Skin of body (tissue), 2 donors: ENCODE measurements around the gene TTL. TPM values are rescaled to one million over a fixed set of nuclear protein-coding genes. Genes with fewer than 3 reads are reported as not detected.
"Not testable (repeated sequence)": the region's sequence is repeated elsewhere in the genome, so short reads cannot be mapped to it uniquely, and the experiment has no call there.

Experiments
- DNase-seq: peaks from one replicate; lab custom pipeline; 2025; lab: John Stamatoyannopoulos, UW
- total RNA-seq: library from RNA; depleted of rRNA; stranded (reverse); fragments of >200 nt; gene quantifications from one replicate; pipeline ENCODE4 v1.2.3, GENCODE V29; 2014

The TTL gene
- total RNA-seq, 1 donor from 2014 or later = 16.0 TPM

DNA sequence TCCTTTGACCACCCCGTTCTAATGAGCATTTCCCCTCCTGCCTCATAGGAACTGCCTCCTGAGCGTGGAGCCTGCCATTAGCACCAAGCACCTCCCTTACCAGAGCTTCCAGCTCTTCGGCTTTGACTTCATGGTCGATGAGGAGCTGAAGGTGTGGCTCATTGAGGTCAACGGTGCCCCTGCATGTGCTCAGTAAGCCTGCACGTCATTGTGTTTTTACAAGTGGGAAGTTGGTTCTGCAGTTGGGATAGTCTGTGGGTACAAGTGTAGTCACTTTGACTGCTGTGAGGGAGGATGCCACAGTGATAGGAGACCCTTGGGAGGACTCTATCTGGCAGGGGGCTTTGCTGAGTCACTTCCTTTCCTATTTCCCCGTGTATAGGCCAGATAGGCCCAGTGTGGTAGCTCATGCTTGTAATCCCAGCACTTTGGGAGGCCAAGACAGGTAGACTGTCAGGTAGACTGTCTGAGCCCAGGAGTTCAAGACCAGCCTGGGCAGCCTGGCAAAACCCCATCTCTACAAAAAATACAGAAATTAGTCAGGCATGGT, 38.4 kb downstream of the TTL start:
- DNase-seq = no peak

DNA sequence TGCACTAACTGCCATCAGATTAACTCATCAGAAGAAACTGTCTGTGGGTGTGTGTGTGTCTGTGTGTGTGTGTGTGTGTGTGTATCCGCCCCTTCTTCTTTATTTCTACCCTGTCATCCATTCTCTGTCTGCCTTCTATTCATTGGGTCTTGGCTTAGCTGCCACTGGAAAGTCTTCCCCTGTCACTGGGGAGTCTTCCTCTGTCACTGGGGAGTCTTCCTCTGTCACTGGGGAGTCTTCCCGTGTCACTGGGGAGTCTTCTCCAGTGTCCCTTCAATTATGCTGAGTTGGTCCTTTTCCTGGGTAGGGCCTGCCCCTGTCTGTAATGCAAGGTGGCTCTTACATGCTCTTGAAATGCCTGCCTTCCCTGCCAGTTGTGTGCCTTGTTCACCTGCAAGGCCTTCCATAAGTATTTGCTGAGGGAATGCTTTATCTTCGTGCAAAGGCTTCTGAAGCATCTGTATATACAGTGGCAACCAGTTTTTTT, 41.4 kb downstream of the TTL start:
- no peak for DNase-seq

DNA sequence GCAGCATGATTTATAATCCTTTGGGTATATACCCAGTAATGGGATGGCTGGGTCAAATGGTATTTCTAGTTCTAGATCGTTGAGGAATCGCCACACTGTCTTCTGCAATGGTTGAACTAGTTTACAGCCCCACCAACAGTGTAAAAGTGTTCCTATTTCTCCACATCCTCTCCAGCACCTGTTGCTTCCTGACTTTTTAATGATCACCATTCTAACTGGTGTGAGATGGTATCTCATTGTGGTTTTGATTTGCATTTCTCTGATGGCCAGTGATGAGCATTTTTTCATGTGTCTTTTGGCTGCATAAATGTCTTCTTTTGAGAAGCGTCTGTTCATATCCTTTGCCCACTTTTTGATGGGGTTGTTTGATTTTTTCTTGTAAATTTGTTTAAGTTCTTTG, 42.3 kb downstream of the TTL start:
- DNase-seq = not testable (repeated sequence)

DNA sequence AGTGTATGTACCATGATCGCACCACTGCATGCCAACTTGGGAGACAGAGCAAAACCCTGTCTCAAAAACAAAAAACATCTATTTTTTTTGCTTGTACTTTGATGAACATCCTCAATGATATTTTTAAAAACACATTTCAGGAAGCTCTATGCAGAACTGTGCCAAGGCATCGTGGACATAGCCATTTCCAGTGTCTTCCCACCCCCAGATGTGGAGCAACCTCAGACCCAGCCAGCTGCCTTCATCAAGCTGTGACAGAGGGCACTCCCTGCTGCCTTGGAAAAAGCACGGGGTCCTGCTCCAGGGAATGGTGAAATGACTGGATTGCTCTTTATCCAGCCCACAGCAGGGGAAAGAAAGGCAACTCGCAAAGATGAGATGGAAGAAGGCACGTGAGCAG, 46.6 kb downstream of the TTL start:
- DNase-seq = no peak

DNA sequence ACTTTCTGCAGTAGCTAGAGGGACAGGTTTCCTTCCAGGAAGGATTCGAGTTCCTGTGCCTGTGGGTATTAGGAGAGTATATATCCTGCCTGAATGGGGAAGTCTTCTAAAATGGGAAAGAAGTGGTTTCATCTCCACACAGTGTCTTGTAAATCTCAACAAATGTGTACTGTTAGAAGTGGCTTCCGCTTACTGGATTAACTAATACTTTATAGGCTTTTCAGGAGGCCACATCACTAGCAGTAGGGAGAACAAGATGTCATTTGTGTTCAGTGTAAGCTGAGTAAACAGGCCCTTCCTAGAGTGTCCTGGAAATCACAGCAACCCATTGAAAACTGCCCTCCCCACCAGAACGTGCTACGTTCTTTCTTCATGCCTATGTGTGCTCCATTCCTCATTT, 47.8 kb downstream of the TTL start:
- no peak for DNase-seq

DNA sequence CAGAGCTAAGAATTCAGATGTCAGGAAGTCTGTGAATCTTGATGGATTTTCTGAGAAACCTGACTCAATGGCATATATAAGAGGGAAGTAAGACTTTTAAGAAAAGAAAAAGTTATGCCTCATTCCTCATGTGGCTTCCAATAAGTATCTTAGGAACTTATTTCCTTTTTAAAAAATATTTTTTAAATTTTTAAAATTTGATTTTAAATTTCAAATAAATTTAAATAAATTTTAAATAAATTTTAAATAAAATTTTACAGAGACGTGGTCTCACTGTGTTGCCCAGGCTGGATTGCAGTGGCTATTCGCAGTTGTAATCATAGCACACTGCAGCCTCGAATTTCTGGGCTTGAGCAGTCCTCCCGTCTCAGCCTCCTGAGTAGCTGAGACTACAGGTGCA, 48.8 kb downstream of the TTL start:
- DNase-seq = no peak

DNA sequence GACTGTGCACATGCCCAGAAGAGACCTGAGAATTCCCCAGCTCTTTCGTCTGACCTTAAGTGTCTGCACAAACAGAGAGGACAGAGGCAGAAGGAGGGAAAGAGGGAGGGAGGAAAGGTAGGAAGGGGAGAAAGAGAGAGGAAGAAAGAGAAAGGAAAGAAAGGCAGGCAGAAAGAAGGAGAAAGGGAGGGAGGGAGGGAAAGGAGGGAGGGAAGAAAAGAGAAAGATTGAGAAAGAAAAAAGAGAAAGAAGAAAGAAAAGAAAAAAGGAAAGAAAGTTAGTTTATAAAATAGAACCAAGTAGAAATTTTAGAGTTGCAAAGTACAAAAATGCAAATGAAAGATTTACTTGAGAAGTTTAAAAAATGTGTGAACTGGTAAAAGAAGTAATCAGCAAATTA, 52.9 kb downstream of the TTL start:
- DNase-seq = no peak

DNA sequence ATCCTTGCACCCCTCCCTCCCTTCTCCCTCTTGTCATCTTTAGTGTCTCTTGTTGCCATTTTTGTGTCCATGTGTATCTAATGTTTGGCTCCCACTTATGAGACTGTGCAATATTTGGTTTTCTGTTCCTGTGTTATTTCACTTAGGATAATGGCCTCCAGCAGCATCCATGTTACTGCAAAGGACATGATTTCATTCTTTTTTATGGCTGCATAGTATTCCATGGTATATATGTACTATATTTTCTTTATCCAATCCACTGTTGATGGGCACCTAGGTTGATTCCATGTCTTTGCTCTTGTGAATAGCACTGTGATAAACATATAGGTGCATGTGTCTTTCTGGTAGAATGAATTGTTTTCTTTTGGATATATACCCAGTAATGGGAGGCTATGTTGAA, 54.7 kb downstream of the TTL start:
- DNase-seq = not testable (repeated sequence)

DNA sequence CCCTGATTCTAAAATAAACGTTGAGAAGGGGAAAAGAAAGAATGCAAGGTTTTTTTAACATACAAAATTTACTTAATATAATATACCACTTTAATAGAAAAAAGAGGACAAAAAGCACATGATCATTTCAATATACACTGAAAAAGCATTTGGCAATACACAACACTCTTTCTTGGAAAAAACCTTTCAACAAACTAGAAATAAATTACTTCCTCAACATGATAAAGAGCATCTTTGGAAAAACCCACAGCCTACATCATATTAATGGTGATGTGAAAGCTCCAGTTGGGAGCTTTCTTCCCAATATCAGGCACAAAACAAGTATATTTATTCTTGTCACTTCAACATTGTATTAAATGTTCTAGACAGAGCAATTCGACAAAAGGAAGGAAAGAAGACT, 57.4 kb downstream of the TTL start:
- no peak for DNase-seq

DNA sequence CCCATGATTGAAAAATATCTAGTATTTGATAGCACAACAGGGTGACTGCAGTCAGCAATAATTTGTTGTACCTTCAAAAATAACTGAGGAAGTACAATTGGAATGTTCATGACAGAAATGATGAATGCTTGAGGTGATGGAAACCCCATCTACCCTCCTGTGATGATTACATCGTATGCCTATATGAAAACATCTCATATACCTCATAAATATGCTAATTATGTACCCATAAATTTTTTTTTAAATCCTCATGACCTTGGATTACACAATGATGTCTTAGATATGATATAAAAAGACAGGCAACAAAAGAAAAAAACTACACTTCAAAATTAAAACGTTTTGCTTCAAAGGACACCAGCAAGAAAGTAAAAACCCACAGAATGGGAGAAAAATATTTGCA, 59.0 kb downstream of the TTL start:
- no peak for DNase-seq

DNA sequence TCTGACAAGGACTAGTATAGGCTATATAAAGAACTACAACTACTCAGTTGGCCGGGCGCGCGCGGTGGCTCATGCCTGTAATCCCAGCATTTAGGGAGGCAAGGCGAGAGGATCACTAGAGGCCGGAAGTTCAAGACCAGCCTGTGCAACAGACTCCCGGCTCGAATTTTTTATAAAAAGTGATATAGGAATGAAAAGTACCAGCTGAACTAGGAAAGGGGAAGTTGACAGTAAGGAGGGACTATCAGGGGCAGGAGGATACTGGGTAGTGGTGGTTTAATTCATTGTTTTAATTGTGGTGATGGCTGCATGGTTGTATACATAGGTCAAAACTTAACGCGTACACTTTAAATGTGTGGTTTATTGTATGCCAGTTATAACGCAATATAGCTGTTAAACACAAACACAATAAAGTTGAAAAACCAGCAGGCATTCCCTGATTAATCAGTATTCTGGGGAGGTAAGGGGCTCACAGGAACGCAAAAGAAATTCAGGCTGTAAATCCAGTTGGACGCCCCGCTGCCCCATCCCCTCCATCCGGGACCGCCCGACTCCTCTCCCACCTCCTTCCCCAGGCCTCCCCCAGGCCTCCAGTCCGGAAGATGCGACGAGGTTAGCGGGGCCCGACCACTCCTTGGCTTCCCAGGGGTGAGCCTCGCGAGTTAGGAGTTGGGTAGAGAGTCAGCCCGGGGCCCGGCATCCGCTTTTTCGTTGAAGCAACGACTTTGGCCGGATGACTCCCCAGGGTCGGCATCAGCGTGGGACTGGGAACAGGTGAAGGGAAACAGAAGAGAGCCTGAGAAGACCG, 59.6 kb downstream of the TTL start:
- DNase-seq = no peak

DNA sequence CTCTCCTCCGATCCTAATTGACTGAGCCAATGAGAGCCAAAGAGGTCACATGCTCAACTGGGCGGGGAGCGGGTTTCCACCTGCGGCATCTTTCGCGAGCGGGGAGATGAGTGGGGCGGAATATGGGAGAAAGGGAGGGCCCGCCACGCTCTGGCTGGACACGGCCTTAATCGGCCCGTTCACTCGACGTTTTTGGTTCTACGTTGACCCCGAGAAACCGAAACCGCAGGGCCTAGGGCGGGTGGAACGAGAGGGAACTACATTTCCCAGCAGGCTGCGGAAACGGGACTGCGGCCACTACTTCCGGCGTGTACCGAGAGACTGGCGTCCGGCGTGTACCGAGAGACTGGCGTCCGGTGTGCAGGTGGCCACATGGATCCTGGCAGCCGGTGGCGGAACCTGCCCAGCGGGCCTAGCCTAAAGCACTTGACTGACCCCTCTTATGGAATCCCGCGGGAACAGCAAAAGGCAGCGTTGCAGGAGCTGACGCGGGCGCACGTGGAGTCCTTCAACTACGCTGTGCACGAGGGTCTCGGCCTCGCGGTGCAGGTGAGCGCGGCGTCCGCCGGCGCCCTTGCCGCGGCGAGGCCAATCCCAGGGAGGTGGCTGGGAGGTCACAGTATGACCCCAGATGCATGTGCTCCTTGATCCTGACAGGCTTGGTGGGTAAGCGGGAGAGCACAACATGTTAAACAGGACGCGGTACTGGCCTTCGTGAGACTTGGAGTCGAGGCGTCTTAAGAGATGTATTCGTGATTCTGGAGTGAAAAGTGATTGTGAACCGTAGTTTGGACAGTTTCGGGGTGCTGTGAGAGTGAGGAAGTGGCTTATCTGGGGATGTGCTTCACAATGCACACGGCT, 60.4 kb downstream of the TTL start, which contains the start of gene POLR1B:
TSS of gene POLR1B (plus strand) at position 343 of the 861 bp plus-strand sequence. CDS start at position 373, 30 bp downstream.
- peak; percentile 49 for DNase-seq

DNA sequence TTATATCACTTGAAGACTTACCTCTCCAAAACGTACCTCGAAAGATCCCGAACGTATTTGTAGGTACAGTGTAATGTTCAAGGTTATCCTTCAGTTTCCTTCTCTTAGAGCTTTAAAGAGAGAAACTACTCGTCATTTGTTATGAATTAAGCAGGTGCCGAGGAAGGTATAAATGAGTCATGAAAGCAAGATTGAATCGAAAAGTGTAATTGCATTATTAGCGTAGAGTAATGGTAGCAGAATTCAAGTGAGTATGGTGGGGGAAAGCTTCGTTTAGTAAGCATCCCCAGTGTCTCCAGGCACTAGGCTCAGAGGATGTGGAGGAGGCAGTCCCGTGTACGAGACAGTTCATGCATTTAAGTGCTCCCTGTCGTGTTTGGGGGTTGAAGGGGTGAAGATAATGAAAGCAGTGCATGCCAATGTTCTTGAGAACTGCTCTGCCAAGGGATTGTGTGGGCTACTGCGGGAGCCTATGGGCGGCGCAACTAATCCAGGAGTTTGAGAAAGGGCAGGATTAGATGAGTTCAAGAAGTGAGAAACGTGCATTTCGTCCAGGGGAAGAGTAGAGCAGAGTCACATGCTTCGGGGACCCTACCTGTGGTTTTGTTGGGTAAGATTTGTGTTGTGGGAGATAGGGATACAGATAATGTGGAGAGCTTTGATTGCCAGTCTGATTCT, 61.2 kb downstream of the TTL start:
- DNase-seq = no peak

DNA sequence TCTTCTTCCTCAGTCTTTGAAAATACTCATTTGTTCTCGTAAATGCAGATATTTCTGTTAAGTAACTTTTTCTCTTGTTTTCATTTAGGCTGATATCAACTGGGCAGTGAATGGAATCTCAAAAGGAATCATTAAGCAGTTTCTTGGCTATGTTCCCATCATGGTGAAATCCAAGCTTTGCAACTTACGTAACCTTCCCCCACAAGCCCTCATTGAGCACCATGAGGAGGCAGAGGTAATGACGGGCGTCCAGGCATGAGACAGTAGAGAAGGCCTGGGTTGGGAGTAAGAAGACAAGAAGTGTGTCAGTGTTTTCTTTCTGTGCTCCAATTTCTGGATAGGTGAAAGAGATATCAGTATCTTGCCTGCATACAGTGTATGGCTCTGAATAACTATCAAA, 65.4 kb downstream of the TTL start:
- DNase-seq = no peak

DNA sequence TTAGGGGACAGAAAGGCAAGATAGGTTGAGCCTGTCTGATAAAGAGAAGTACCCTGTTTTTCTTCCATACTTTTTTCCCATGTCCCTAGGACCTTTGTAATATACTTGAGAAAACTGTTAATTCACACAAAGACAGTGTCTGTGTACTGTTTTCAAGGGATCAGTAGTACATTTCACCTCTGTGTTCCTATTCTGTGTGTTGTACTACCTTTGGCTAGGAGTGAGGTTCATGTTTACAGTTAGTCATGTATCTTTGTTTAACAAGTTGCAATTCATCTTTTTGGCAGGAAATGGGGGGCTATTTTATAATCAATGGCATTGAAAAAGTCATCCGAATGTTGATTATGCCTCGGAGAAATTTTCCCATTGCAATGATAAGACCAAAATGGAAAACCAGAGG, 67.0 kb downstream of the TTL start:
- no peak for DNase-seq

DNA sequence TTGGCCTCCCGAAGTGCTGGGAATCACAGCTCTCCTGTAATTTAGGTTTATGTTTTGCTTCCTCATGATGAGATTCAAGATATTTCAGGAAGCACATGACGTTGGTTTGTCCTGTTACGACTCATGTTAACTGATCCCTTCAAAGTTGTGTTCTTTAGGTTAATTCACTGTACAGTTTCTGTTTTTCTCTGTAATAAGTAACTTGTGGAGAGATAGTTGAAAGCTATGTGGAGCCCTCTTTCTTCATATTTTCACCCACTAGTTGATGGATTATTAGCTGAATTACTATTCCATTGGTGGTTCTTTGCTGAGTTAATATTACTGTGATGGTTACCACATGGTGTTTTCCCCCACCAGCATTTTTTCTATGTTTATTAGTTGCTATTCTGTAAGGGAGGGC, 84.1 kb downstream of the TTL start:
- no peak for DNase-seq

DNA sequence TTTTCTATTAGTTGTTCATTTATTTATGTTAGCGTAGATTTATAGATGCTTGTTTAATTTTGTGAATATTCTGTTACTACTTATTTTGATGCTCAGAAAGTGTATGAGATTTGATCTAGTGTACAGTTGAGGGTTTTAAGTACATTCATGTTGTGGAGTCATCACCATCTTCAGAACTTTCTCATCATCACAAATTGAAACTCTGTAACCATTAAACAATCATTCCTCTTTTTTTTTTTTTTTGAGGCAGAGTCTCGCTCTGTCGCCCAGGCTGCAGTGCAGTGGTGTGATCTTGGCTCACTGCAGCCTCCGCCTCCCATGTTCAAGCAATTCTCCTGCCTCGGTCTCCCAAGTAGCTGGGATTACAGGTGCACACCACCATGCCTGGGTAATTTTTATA, 84.6 kb downstream of the TTL start:
- DNase-seq = not testable (repeated sequence)

DNA sequence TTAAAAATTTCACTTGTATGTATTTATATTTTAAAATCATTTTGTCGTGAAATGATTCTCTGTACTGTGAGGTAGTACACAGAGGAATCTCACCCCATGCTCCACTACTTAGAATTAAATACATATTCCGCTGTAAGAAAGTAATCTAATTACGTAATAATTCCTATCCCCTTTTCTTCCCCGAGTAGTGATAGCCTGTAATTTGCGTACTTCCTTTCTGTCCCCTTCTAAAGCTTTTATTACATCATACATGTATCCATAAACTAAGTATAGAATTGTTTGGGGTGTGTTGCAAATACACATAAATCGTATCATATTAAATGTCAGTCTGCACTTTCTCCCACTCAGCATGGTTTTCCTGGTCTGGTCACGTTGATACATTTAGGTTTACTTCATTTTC, 90.0 kb downstream of the TTL start:
- no peak for DNase-seq

DNA sequence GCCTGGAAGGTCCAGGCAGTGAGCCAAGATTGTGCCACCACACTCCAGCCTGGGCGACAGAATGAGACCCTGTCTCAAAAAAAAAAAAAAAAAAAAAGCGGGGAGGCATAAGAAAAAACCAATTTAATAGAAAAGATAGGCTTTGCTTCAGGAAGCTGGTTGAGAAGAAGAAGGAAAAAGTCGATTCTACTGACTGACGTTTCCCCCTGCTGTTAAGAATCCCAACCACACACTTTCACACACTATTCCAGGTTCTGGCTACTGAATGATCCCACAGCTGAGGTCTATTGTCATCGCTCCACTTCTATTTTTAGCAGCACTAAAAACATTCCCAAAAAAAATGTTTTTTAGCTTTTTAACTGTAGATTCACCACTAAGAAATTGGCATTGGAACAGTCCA, 95.8 kb downstream of the TTL start:
- no peak for DNase-seq

DNA sequence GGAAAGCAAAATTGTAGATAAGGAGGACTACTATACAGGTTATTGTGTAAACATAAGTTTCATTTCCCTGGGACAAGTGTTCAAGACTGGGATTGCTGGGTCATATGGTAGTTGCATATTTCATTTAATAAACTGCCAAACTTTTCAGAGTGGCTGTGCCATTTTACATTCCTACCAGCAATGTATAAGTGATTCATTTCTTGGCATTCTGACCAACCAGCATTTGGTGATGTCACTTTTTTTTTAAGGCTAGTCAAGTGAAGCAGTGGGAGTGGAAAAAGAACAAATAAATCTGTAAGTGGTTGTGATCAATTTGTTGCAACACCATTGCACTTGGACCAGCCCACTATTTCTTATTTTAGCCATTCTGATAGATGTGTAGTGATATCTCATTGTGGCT, 97.3 kb downstream of the TTL start:
- DNase-seq = no peak

DNA sequence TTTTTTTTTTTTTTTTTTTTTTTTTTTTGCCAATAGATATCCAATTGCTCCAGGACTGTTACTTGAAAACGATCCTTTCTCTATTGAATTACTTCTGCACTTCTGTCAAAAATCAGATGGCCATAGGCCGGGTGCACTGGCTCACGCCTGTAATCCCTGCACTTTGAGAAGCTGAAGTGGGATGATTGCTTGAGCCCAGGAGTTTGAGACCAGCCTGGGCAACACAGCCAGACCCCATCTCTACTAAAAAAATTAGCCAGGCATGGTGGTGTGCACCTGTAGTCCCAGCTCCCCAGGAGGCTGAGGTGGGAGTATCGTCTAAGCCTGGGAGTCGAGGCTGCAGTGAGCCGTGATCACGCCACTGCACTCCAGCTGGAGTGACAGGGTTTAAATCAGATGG, 98.1 kb downstream of the TTL start:
- DNase-seq = no peak

DNA sequence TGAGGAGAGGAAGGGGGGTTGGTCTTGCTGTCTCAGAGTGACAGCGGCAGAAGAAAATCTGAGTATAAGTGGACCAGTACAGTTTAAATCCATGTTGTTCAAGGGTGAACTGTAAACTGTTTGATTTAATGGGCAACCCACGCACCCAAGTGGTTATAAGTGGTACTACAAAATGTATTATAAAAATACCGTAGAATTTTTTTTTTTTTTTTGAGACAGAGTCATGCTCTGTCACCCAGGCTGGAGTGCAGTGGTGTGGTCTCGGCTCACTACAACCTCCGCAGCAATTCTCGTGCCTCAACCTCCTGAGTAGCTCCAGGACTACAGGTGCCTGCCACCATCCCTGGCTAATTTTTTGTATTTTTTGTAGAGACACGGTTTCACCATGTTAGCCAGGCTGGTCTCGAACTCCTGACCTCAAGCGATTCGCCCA, 100.4 kb downstream of the TTL start:
- peak; percentile 29 for DNase-seq
